HG03521 (cell line): ENCODE data around the gene VSTM2L.

ENCODE experiments used
- ATAC-seq: cut with Tn5 transposase; IDR thresholded peaks from one replicate; pipeline ENCODE4 v1.9.1; 2021; ENCODE audit warnings: mild to moderate bottlenecking, moderate library complexity; ENCODE audit not compliant: unreplicated experiment

The VSTM2L gene

DNA sequence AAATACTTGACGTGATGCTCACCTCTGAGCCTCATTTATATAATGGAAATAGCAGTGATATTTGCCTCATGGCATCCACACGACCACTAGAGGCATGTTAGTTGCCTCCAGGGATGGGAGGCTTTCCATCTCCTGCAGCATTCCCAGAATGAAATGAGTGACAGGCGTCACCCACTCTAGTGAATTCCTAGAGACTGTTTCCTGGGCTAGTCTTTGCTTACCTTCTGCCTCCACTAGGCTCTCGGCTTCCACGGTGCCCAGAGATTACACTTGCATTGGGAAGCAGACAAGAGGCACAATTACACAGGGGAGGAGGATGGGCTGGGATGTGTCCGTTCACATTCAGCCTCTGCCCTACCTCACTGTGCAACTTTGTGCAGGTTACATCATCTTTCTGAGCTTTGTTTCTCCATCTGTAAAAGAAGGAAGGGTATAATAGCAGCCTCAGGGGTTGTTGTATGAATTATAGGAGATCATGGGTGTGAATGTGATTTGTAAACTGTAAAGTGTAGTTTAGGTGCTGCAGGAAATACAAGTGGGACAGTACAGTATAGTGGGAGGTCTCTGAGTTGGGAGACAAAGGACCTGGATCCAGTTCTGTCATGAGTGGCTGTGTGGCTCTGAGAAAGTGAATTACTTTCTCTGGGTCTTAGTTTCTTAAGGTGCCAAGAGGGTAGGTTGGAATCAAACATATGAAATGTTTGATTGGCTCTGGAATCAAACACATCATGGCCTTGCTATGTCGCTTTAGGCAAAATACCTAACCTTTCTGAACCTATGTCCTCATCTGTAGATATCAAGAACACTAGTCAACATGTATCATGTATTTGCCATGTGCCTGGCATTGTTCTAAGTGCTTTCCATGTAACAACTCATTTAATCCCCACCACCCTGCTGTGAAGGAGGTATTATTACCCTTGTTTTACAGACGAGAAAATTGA is 3.6 kb upstream of the VSTM2L start:
- no peak for ATAC-seq

DNA sequence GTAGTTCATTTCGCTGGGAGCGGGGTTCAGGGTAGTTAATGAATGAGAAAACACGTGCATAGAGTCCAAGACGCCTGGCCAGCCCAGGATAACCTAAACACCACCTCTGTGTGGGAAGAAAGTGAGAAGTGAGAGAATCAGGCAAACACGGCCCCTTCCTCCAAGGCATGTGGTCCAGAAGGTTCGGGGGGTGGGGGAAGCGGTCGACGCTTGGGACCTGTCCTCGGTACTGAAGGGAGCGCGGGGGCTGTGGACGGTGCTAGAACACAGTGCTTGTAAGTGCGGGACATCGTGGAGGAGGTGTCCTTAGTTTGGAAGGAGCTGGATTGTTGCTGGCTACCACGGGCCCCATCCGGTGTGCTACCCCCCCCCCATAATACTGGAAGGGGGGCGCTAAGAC is 1.7 kb upstream of the VSTM2L start:
- no peak for ATAC-seq

GRCh38 chr20:37901654-37902503 is 1.0 kb upstream of the VSTM2L start:
- ATAC-seq, result no peak

GRCh38 chr20:37903317-37904007 is 535 bp downstream of the VSTM2L start:
- no peak for ATAC-seq

DNA sequence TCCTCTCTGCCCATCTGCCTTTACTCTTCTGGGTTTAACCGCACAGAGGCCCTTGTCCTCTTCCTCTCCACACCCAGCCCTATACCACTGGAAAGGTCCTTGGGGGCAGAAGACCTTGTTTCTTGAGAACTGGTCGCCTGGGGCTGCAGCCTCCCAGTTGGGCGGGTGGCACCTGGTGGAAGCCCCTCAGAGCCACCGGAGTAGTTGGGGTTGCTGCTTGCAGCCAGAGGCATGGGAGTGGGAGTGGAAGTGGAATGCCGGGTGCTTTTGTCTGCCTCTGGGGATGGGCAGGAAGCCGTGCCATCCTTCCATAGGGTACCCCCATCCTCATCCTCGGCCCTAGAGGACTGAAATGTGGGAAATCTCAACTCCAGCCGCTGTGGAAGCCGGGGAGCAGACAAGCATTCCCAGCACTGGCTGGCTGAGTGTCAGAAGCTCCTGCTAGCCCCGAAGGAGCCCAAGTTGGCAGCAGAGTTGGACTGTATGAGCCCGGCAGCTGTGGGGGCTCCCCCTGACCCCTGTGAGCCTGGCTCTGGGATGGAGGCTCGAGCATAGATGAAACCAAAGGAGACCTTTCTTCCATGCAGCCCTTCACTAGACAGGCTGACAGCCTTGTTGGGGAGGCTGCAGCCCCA is 1.2 kb downstream of the VSTM2L start:
- no peak for ATAC-seq

- no peak for ATAC-seq
Observed at GRCh38 chr20:37904845-37905373, 2.0 kb downstream of the VSTM2L start.

- ATAC-seq, result no peak
Observed at GRCh38 chr20:37905671-37906613, 3.0 kb downstream of the VSTM2L start.

DNA sequence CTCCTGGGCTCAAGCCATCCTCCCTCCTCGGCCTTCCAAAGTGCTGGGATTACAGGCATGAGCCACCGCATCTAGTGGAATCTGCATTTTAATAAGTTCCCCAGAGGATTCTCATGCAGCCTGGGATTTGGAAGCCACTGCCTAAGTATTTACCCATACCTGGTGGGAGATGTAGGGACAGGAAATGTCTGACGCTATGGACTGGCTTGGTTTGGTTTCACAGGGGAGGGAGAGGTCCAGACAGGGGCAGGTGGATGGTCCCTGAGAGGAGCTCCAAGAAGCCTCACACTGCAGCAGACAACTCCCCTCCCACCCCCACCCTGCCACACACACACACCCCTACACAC is 4.4 kb downstream of the VSTM2L start:
- ATAC-seq, result no peak

- ATAC-seq, result no peak
Observed at GRCh38 chr20:37907677-37908401, 4.9 kb downstream of the VSTM2L start.

- no peak for ATAC-seq
Observed at GRCh38 chr20:37911261-37911660, 8.3 kb downstream of the VSTM2L start.

DNA sequence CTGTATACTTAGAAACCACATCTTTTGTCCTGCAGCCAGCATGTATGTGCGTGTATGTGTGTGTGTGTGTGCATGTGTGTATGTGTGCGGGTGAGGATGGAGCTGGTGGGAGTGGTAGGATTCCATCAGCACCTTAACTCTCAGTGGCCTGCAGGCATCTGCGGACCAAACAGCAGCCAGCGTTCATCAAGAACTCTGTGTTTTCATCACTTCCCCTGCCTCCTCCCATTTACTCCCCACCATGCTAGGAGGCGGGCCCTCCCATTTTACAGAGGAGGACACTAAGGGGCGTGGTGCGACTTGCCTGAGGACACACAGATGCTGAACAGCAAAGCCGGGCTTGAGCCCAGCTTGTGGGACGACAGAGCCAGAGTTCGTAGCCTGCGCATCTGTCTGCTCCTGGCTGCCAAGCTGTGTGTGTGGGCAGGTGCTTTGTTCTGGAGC is 8.9 kb downstream of the VSTM2L start:
- ATAC-seq, result no peak

DNA sequence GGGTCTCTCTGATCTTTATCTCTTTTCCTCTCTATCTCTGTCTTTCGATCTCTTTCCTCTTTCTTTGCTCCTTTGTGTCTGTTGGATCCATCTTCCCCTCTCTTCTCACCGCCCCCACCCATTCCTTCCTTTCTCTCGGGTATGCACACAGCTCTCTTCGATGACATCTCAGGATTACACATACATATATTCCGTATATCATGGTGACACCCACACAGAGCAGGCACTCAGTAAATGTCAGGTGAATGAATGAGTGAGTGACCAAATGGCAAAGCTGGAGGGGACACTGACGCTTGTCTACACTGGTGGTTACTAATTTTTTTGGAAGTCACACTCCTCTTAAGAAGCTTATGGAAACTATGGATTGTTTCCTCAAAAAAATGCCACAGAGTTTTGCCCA is 9.9 kb downstream of the VSTM2L start:
- ATAC-seq, result no peak

DNA sequence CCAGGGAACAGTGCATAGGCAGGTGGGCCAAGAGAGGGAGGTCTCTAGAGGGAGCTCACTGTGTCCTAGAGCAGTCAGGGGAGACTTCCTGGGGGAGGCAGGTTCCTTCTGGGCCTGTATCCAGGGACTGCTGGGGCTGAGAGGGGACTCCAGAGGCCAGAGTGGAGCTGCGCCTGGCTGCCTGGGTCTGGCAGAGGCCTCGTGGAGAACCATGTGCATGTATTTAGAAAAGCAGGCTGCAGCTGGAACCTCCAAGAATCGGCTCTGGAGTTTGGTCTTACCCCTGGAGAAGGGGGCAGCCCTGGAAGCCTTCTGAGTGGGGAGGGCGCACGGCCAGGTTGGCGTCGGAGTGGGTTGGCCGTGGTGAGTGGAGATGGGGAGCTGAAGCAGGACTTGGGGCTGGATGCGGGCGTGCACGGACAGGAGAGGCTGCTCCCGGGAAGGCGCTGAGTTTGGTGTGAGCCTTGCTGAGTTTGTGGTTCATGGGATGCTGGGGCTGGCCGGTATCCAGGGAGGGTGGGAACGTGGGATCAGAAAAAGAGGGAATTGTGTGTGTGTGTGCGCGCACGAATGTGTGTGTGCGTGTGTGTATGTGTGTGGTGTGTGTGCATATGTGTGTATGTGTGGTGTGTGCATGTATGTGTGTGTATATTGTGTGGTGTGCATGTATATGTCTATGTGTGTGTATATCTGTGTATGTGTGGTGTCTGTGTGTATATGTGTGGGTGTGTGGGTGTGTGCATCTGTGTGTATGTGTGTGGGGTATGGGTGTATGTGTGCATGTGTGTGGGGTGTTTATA is 10.8 kb downstream of the VSTM2L start:
- no peak for ATAC-seq

DNA sequence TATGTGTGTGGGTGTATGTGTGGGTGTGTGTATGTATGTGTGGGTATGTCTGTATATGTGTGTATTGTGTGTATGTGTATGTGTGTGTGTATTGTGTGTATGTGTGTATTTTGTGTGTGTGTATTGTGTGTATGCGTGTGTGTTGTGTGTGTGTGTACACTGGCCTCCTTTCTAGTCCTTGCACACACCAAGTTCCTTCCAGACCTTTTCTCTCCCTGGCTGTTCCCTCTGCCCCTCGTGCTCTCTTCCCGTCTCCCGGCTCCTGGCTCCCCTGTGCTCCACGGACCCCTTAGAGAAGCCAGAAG is 11.4 kb downstream of the VSTM2L start:
- ATAC-seq, result no peak

DNA sequence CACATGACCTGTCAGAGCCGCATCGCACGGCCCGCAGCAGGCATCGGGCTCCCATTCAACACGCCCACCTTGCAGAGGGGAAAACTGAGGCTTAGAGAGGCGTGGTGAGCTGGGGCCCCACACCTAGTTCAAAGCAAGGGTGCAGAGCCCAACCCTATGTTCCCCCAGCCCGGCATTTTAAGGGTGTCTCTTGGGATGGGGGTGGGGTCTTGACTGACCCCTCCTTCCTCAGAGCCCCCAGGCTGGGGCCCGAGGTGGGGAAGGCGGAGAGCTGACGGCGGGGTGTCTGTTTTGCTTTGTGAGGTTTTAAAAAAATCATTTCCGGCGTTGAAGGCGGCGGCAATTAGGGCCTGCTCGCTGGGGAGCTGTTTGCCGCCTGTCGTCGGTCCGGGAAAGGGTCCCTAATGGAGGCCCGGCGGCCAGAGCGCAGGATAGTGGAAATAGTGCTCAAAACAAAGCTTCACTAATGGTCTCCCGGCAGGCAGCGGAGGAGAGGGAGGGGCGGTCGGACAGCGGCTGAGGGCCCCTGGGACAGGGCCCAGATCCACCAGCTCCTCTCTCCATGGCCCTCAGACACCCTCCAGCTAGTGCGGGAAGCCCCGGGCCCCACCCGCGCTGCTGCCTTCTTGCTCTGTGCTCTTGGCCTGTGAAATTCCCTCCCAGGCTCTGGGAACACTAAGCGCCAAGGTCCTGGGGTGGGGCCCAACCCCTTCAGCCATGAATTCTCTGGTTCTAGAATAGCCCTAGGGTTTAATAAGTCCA is 11.9 kb downstream of the VSTM2L start:
- ATAC-seq, result no peak

- ATAC-seq, result no peak
Observed at GRCh38 chr20:37915434-37915787, 12.5 kb downstream of the VSTM2L start.

DNA sequence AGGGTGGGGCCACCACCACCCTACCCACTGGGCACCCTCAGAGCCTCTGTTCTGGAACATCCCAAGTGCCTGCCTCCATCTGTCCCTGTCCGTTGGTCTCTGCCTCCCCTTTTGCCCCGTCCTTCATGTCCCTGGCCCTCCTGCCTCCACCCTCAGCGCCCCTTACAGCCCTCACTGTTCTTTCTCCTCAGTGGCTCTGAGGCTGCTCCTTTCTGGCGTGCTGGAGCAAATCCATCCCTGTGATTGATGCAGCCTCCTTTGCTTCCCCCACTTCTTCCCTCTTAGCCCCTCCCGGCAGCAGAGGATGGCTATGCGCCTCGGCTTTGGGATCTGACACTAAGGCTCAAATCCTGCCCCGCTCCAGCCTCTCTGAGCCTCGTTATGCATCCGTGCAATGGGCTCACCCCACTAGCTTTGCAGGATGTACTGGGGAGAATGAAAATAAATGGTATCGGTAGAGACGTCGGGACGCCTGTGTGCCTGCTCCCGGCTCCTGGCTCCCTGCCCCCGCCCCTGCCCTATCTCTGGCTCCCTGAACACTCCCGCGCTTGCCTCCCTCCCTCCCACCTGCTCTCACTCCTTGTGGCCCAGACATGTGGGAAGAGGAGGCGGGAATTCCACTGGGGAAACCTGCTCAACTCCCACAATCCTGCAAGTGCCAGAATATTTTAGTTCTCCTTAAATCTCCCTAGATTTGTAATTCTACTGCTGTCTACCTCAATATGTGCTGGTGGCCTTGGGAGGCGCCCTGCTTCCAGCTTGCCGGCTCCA is 13.1 kb downstream of the VSTM2L start:
- no peak for ATAC-seq
